ENCODE measurements around the gene RPP25L.

Gene RPP25L

GRCh38 chr9:34588671-34589635 is 22.9 kb downstream of the RPP25L start:
- in situ Hi-C loops (cut with MboI; ENCODE audit: low sequenced_read_pairs) = loop anchor here (25.0 kb wide), 1 partner anchor 177 kb away; no protein-coding TSS in a partner anchor

GRCh38 chr9:34587271-34587670 is 24.6 kb downstream of the RPP25L start:
- in situ Hi-C loops (cut with MboI; ENCODE audit: low sequenced_read_pairs) = loop anchor here (25.0 kb wide), 1 partner anchor 175 kb away; no protein-coding TSS in a partner anchor

GRCh38 chr9:34585946-34586669 is 25.8 kb downstream of the RPP25L start:
- in situ Hi-C loops (cut with MboI; ENCODE audit: low sequenced_read_pairs) = loop anchor here (25.0 kb wide), 1 partner anchor 174 kb away; no protein-coding TSS in a partner anchor

GRCh38 chr9:34584970-34585369 is 26.9 kb downstream of the RPP25L start:
- in situ Hi-C loops (cut with MboI; ENCODE audit: low sequenced_read_pairs) = loop anchor here (25.0 kb wide), 1 partner anchor 173 kb away; no protein-coding TSS in a partner anchor

- in situ Hi-C loops (cut with MboI; ENCODE audit: low sequenced_read_pairs) = loop anchor here (25.0 kb wide), 1 partner anchor 170 kb away; no protein-coding TSS in a partner anchor
Measured at GRCh38 chr9:34582787-34583186, 29.1 kb downstream of the RPP25L start.

- in situ Hi-C loops (cut with MboI; ENCODE audit: low sequenced_read_pairs) = loop anchor here (25.0 kb wide), 1 partner anchor 169 kb away; no protein-coding TSS in a partner anchor
Measured at GRCh38 chr9:34581318-34581717, 30.6 kb downstream of the RPP25L start.

GRCh38 chr9:34580358-34580757 is 31.5 kb downstream of the RPP25L start:
- in situ Hi-C loops (cut with MboI; ENCODE audit: low sequenced_read_pairs) = loop anchor here (25.0 kb wide), 1 partner anchor 168 kb away; no protein-coding TSS in a partner anchor

- in situ Hi-C loops (cut with MboI; ENCODE audit: low sequenced_read_pairs) = loop anchor here (25.0 kb wide), 1 partner anchor 167 kb away; no protein-coding TSS in a partner anchor
Measured at GRCh38 chr9:34579808-34580163, 32.1 kb downstream of the RPP25L start.

- in situ Hi-C loops (cut with MboI; ENCODE audit: low sequenced_read_pairs) = loop anchor here (25.0 kb wide), 1 partner anchor 167 kb away; no protein-coding TSS in a partner anchor
Measured at GRCh38 chr9:34579104-34579807, 32.6 kb downstream of the RPP25L start.

GRCh38 chr9:34578241-34579103 is 33.4 kb downstream of the RPP25L start:
- in situ Hi-C loops (cut with MboI; ENCODE audit: low sequenced_read_pairs) = loop anchor here (25.0 kb wide), 1 partner anchor 166 kb away; no protein-coding TSS in a partner anchor

- in situ Hi-C loops (cut with MboI; ENCODE audit: low sequenced_read_pairs) = loop anchor here (25.0 kb wide), 1 partner anchor 165 kb away; no protein-coding TSS in a partner anchor
Measured at GRCh38 chr9:34577400-34578240, 34.3 kb downstream of the RPP25L start.

GRCh38 chr9:34576597-34577399 is 35.1 kb downstream of the RPP25L start:
- in situ Hi-C loops (cut with MboI; ENCODE audit: low sequenced_read_pairs) = loop anchor here (25.0 kb wide), 1 partner anchor 164 kb away; no protein-coding TSS in a partner anchor

- in situ Hi-C loops (cut with MboI; ENCODE audit: low sequenced_read_pairs) = loop anchor here (25.0 kb wide), 1 partner anchor 164 kb away; no protein-coding TSS in a partner anchor
Measured at GRCh38 chr9:34575862-34576596, 35.9 kb downstream of the RPP25L start.

- in situ Hi-C loops (cut with MboI; ENCODE audit: low sequenced_read_pairs) = loop anchor here (25.0 kb wide), 1 partner anchor 163 kb away; no protein-coding TSS in a partner anchor
Measured at GRCh38 chr9:34575241-34575640, 36.7 kb downstream of the RPP25L start.

GRCh38 chr9:34574571-34574970 is 37.3 kb downstream of the RPP25L start:
- in situ Hi-C loops (cut with MboI; ENCODE audit: low sequenced_read_pairs) = no loop called here

GRCh38 chr9:34573599-34574325 is 38.1 kb downstream of the RPP25L start:
- in situ Hi-C loops (cut with MboI; ENCODE audit: low sequenced_read_pairs) = no loop called here
